KMS-11 (cell line): Measurements from ENCODE around the gene PAM.
"Not testable (repeated sequence)": the region's sequence is repeated elsewhere in the genome, so short reads cannot be mapped to it uniquely, and the experiment has no call there.

ENCODE experiments used
- H2AFZ ChIP-seq: fragments of 200-600 bp; sonication (generic); 2 replicates; pipeline ENCODE4 v1.6.1; 2016; ENCODE audit warnings: antibody characterized with exemption, mixed run types, low read depth
- H3K27ac ChIP-seq: fragments of 200-600 bp; sonication (generic); 2 replicates; pipeline ENCODE4 v1.6.1; 2016; ENCODE audit warnings: mild to moderate bottlenecking, mixed run types
- H3K27me3 ChIP-seq: fragments of 200-600 bp; sonication (generic); 2 replicates; pipeline ENCODE4 v1.6.1; 2017; ENCODE audit warnings: mild to moderate bottlenecking, low read depth, mixed run types, moderate library complexity; ENCODE audit not compliant: insufficient read depth
- H3K36me3 ChIP-seq: fragments of 200-600 bp; sonication (generic); 2 replicates; pipeline ENCODE4 v1.6.1; 2017; ENCODE audit warnings: mild to moderate bottlenecking, mixed run types; ENCODE audit not compliant: insufficient read depth
- H3K4me1 ChIP-seq: fragments of 200-600 bp; sonication (generic); 2 replicates; pipeline ENCODE4 v1.6.1; 2016; ENCODE audit warnings: mild to moderate bottlenecking, low read depth, mixed run types; ENCODE audit not compliant: poor library complexity, severe bottlenecking
- H3K4me2 ChIP-seq: fragments of 200-600 bp; sonication (generic); 2 replicates; pipeline ENCODE4 v1.7.0; 2016; ENCODE audit warnings: mild to moderate bottlenecking, mixed run types
- H3K4me3 ChIP-seq: fragments of 200-600 bp; sonication (generic); IDR thresholded peaks from 2 replicates; pipeline ENCODE4 v1.6.1; 2017; ENCODE audit warnings: low read depth, low read length, mixed read lengths; ENCODE audit not compliant: insufficient read depth
- H3K79me2 ChIP-seq: fragments of 200-600 bp; sonication (generic); 2 replicates; pipeline ENCODE4 v1.6.1; 2016; ENCODE audit warnings: low read depth, mixed run types; ENCODE audit not compliant: insufficient read depth
- H3K9ac ChIP-seq: fragments of 200-600 bp; sonication (generic); 2 replicates; pipeline ENCODE4 v1.6.1; 2016; ENCODE audit warnings: mild to moderate bottlenecking, mixed run types
- H4K20me1 ChIP-seq: fragments of 200-600 bp; sonication (generic); 2 replicates; pipeline ENCODE4 v1.6.1; 2016; ENCODE audit warnings: mild to moderate bottlenecking, mixed run types; ENCODE audit not compliant: insufficient read depth
- TF ChIP-seq, protein P1 (sequence below): fragments of 200-600 bp; sonication (generic); conservative IDR thresholded peaks from 2 replicates; pipeline ENCODE4 v1.6.1; 2017; ENCODE audit warnings: low read depth, mild to moderate bottlenecking, antibody characterized with exemption, low read length, moderate library complexity, mixed read lengths

The PAM gene

DNA sequence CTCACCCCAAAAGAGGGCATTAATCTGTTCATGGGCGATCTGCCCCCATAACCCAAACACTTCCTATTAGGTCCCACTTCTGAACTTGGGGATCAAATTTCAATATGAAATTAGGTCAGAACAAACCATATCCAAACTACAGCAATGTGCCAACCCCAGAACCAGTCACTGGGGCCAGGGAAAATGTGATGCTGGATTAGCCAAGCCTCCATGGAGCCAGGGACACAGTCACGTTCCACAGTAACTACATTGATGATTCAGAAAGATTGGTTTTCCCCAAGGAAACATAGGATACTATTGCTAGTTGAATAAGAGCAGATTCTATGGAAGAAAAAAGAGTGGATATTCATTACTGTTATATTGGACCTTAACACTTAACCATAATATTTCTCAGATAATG lies 280.6 kb downstream of the PAM start:
- Histone ChIP-seq H3K9ac (no peak overlapping the region), H3K4me2 (no peak overlapping the region), H3K4me3 (no peak overlapping the region), H3K27me3 (no peaks in the 10 kb centered on the region), H3K36me3 (no peaks in the 10 kb centered on the region), H4K20me1 (no peaks in the 10 kb centered on the region), H2AFZ (no peak overlapping the region), H3K79me2 (no peaks in the 10 kb centered on the region), H3K27ac (no peak overlapping the region), H3K4me1 (no peaks in the 10 kb centered on the region)
- TF ChIP-seq, protein P1, sequence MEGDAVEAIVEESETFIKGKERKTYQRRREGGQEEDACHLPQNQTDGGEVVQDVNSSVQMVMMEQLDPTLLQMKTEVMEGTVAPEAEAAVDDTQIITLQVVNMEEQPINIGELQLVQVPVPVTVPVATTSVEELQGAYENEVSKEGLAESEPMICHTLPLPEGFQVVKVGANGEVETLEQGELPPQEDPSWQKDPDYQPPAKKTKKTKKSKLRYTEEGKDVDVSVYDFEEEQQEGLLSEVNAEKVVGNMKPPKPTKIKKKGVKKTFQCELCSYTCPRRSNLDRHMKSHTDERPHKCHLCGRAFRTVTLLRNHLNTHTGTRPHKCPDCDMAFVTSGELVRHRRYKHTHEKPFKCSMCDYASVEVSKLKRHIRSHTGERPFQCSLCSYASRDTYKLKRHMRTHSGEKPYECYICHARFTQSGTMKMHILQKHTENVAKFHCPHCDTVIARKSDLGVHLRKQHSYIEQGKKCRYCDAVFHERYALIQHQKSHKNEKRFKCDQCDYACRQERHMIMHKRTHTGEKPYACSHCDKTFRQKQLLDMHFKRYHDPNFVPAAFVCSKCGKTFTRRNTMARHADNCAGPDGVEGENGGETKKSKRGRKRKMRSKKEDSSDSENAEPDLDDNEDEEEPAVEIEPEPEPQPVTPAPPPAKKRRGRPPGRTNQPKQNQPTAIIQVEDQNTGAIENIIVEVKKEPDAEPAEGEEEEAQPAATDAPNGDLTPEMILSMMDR: no peak

DNA sequence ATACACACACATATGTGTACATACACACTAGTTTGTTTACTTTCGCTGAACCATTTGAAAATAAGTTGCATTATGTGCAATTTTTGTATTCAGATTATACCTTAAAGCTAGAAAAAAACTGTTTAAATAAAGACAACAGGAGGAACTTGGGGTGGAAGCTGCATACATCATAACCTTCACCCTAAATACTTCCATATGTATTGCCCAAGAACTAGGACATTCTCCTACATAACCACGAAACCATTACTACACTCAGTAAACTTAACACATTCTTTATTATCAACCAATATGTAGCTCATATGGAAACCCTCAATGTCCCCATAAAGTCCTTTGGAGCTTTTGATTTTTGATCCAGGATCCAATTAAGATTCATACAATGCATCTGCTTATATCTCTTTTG lies 281.5 kb downstream of the PAM start:
- Histone ChIP-seq H3K4me1 (no peaks in the 10 kb centered on the region), H4K20me1 (no peaks in the 10 kb centered on the region), H3K4me3 (no peak overlapping the region), H3K36me3 (no peaks in the 10 kb centered on the region), H3K79me2 (no peaks in the 10 kb centered on the region), H2AFZ (no peak overlapping the region), H3K4me2 (no peak overlapping the region), H3K9ac (no peak overlapping the region), H3K27me3 (no peaks in the 10 kb centered on the region), H3K27ac (no peak overlapping the region)
- TF ChIP-seq, protein P1: no peak

DNA sequence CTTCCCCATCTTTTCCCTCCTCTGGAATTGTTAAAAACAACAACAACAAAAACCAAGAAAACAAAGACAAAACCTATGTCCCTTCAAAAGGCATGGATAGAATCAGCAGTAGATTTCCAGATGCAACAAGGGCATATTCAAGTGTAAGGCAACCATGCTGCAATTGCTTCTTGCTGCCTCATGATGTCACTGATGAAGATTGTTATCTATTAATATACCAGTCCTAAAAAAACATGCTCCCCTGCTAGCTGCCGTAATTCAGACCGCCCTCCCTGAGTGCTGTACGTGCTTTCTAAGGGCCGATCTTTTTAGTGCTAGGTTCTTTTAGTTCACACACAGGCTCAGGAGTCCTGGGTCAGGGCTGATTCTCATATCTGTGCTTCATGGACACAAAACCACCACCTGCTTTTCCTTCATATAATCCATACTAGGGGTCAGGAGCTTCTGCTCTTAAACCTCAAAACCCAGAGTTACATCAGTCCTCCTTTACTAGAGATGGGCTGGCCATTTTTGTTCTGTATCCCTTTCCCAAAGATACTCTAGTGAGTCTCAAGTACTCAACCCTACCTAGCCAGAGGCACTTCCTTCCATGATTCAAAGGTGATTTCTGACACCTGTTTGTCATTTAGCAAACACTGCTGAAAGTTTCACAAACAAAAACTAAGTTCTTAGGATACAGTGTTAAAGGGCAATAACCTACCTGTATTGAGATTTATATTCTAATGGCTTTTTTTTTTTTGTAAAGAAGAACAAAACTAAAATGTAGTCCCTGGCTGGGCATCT lies 282.8 kb downstream of the PAM start:
- Histone ChIP-seq H3K27ac (no peak overlapping the region), H3K4me3 (no peak overlapping the region), H3K9ac (no peak overlapping the region), H3K4me1 (no peaks in the 10 kb centered on the region), H3K4me2 (no peak overlapping the region), H2AFZ (no peak overlapping the region), H3K27me3 (no peaks in the 10 kb centered on the region), H4K20me1 (no peaks in the 10 kb centered on the region), H3K79me2 (no peaks in the 10 kb centered on the region), H3K36me3 (no peaks in the 10 kb centered on the region)
- TF ChIP-seq, protein P1: no peak

DNA sequence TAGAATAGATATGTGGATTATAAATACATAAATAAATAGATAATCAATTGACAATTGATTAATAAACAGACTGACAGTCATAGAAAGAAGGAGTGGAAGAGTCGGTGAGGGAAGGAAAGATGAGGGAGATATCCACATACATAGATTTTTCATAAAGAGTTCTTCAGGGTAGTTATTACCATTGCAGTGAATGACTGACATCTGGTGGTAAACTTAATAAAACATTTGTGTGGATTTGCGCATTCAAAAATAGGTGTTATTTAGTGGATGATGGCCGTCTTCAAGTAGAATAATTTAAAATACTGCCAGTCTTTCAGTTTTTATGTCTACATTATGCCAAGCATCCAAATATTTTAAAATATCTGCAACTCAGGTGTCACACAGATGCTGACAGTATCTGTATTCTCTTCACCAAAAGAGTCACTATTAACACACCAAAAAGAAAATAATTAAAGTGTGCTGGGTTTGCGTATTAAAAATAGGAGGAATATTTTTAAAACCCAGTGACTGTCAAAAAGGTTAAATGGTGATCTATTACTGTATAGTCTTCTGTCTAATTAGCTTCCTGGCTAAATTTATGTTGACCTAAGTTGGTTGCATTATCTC lies 286.1 kb downstream of the PAM start:
- Histone ChIP-seq H3K4me1 (no peaks in the 10 kb centered on the region), H3K9ac (no peak overlapping the region), H3K4me3 (no peak overlapping the region), H2AFZ (no peak overlapping the region), H3K36me3 (no peaks in the 10 kb centered on the region), H3K27me3 (no peaks in the 10 kb centered on the region), H3K79me2 (no peaks in the 10 kb centered on the region), H3K4me2 (no peak overlapping the region), H3K27ac (no peak overlapping the region), H4K20me1 (no peaks in the 10 kb centered on the region)
- TF ChIP-seq, protein P1: no peak; the same call in 1 of the 2 replicates

DNA sequence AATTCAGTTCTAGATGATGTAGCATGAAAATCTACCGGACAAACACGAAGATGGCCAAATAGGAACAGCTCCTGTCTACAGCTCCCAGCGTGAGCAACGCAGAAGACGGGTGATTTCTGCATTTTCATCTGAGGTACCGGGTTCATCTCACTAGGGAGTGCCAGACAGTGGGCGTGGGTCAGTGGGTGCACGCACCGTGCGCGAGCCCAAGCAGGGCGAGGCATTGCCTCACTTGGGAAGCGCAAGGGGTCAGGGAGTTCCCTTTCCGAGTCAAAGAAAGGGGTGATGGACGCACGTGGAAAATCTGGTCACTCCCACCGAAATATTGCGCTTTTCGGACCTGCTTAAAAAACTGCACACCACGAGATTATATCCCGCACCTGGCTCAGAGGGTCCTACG lies 291.6 kb downstream of the PAM start:
- not testable (repeated sequence) for H3K9ac ChIP-seq, H3K36me3 ChIP-seq, H3K4me2 ChIP-seq, H3K27ac ChIP-seq, H3K4me3 ChIP-seq, H2AFZ ChIP-seq, H3K79me2 ChIP-seq, H3K27me3 ChIP-seq, H4K20me1 ChIP-seq, H3K4me1 ChIP-seq
